PC-9 (cell line): ENCODE results near the gene KLHL8.

Experiments
- CTCF ChIP-seq: fragments of 200-600 bp; sonication (generic); conservative IDR thresholded peaks from 2 replicates; pipeline ENCODE4 v1.6.1; 2017; ENCODE audit warnings: mixed run types, antibody characterized with exemption, mild to moderate bottlenecking, moderate library complexity
- EZH2 ChIP-seq: fragments of 200-600 bp; sonication (generic); IDR thresholded peaks from 2 replicates; pipeline ENCODE4 v1.8.0; 2017; ENCODE audit warnings: antibody characterized with exemption, low read depth

- no peak for TF ChIP-seq CTCF
- TF ChIP-seq EZH2: no peak
Measured at GRCh38 chr4:87220094-87220822, at the start of gene KLHL8.
